K562 (cell line): ENCODE measurements around the gene MEIS2. TPM values are rescaled to one million over a fixed set of nuclear protein-coding genes. Genes with fewer than 3 reads are reported as not detected.

Experiments
- ATAC-seq: fragments of 200-7000 bp; cut with Tn5 transposase; 3 replicates; pipeline ENCODE4 v1.9.1; 2020; ENCODE audit warnings: moderate library complexity
- BruUV-seq: library from RNA; stranded (reverse); fragments of 400-500 nt; replicated peaks from 2 replicates; lab custom pipeline; 2021; lab: Mats Ljungman, UMichigan
- CTCF ChIA-PET: fragments of 300-600 bp; formaldehyde crosslinking; extraction: SDS; loops from one replicate; lab custom pipeline; 2021; ENCODE audit warnings: low intra/inter-chr PET ratio; lab: Yijun Ruan, JAX
- POLR2A ChIA-PET: fragments of 300-600, 350-650 bp; sonication (Branson Sonifier 250); formaldehyde crosslinking; extraction: SDS; loops from one replicate; lab custom pipeline; 2021; ENCODE audit warnings: antibody characterized with exemption, inconsistent platforms; lab: Yijun Ruan, JAX
- DNase-seq, 4 experiments: peaks; one replicate each; pipeline versions ENCODE4 v3.0.0 to v3.0.0-alpha.2; 2011 to 2018; ENCODE audit warnings: low spot score in 3 of 4, mixed read lengths in 3 of 4; ENCODE audit errors: extremely low read depth in 1 of 4
- FAIRE-seq: peaks from 2 replicates; lab custom pipeline; 2011; peaks lifted over from hg19 to GRCh38; lab: Jason Lieb, UNC
- H2AFZ ChIP-seq: 2 replicates; pipeline ENCODE4 v1.6.0; 2011; ENCODE audit warnings: low read depth, low read length, control low read depth, inconsistent platforms
- H3K27ac ChIP-seq: fragments of 200-600 bp; 3 replicates; pipeline ENCODE4 v1.8.0; 2011; ENCODE audit warnings: low read depth, mild to moderate bottlenecking, control low read depth, inconsistent platforms, low read length, moderate library complexity, mixed read lengths; ENCODE audit errors: extremely low read depth
- H3K27me3 ChIP-seq, 2 experiments: fragments of 300-600 bp in 1 of 2; 2 replicates in 1 of 2; 3 replicates in 1 of 2; pipeline versions ENCODE4 v1.6.0 to v1.8.0; 2011; ENCODE audit warnings: inconsistent platforms in 2 of 2, low read length in 2 of 2, mild to moderate bottlenecking in 1 of 2, mixed read lengths in 1 of 2, moderate library complexity in 1 of 2; ENCODE audit not compliant: control insufficient read depth in 2 of 2, insufficient read depth in 2 of 2
- H3K36me3 ChIP-seq: fragments of 300-600 bp; 3 replicates; pipeline ENCODE4 v1.8.0; 2011; ENCODE audit warnings: mild to moderate bottlenecking, low read length, inconsistent platforms; ENCODE audit not compliant: control insufficient read depth, insufficient read depth
- H3K4me1 ChIP-seq, 2 experiments: fragments of 200-600 bp in 1 of 2; replicated peaks in 1 of 2; 2 replicates in 1 of 2; 3 replicates in 1 of 2; pipeline versions ENCODE4 v1.5.1 to v1.8.0; 2011; ENCODE audit warnings: inconsistent platforms in 2 of 2, low read length in 2 of 2, mild to moderate bottlenecking in 1 of 2, mixed read lengths in 1 of 2, moderate library complexity in 1 of 2; ENCODE audit not compliant: control insufficient read depth in 2 of 2, insufficient read depth in 2 of 2
- H3K4me2 ChIP-seq: 2 replicates; pipeline ENCODE4 v1.6.1; 2011; ENCODE audit warnings: low read length, control low read depth, inconsistent platforms, mixed read lengths; ENCODE audit not compliant: insufficient read depth
- H3K4me3 ChIP-seq: fragments of 200-600 bp; sonication (generic), shearing (Covaris generic); 2 replicates; pipeline ENCODE4 v1.5.1; 2016; ENCODE audit warnings: control low read depth, inconsistent platforms
- H3K79me2 ChIP-seq: fragments of 200-600 bp; 3 replicates; pipeline ENCODE4 v1.8.0; 2011; ENCODE audit warnings: low read length, inconsistent platforms; ENCODE audit not compliant: control insufficient read depth, insufficient read depth
- H3K9ac ChIP-seq, 2 experiments: 2 replicates each; pipeline versions ENCODE4 v1.6.0 to v1.6.1; 2011; ENCODE audit warnings: low read depth in 2 of 2, low read length in 2 of 2, control low read depth in 1 of 2, inconsistent platforms in 1 of 2, mild to moderate bottlenecking in 1 of 2, mixed read lengths in 1 of 2; ENCODE audit not compliant: insufficient read depth in 1 of 2
- H3K9me1 ChIP-seq: one replicate; pipeline ENCODE4 v1.6.0; 2011; ENCODE audit warnings: inconsistent platforms, mild to moderate bottlenecking, low read length, moderate library complexity; ENCODE audit not compliant: control insufficient read depth, insufficient read depth
- H3K9me3 ChIP-seq: replicated peaks from 2 replicates; pipeline ENCODE4 v1.5.1; 2011; ENCODE audit warnings: low read depth, low read length, inconsistent platforms; ENCODE audit not compliant: control insufficient read depth, insufficient read depth
- H4K20me1 ChIP-seq: replicated peaks from 2 replicates; pipeline ENCODE4 v1.6.1; 2011; ENCODE audit warnings: low read length, inconsistent platforms, mixed read lengths; ENCODE audit not compliant: control insufficient read depth, insufficient read depth
- MGA ChIP-seq: fragments of 450-650 bp; IDR thresholded peaks from 2 replicates; pipeline ENCODE4 v1.6.1; 2016; ENCODE audit warnings: mild to moderate bottlenecking, moderate library complexity
- RBM22 ChIP-seq: fragments of 200-400 bp; formaldehyde crosslinking; IDR thresholded peaks from 2 replicates; pipeline ENCODE4 v1.6.1; 2018; ENCODE audit warnings: low read length, low read depth; ENCODE audit not compliant: poor library complexity, severe bottlenecking
- XRCC3 ChIP-seq: fragments of 450-650 bp; IDR thresholded peaks from 2 replicates; pipeline ENCODE4 v1.6.1; 2017; ENCODE audit warnings: mild to moderate bottlenecking, moderate library complexity
- ZNF780A ChIP-seq: fragments of 250-450 bp; sonication (Bioruptor Pico); IDR thresholded peaks from 2 replicates; pipeline ENCODE4 v1.5.0; 2021; ENCODE audit warnings: mild to moderate bottlenecking
- WGBS: fragments of 100-300 bp; shearing (Covaris generic); methylation state at CpG from one replicate; pipeline ENCODE4 v1.1.6; 2016; ENCODE audit warnings: low coverage, mixed read lengths; ENCODE audit not compliant: insufficient coverage; ENCODE audit errors: missing lambda C conversion rate; 5-methylcytosine and 5-hydroxymethylcytosine counted together
- in situ Hi-C: fragments of 300-500 bp; cut with MboI; formaldehyde crosslinking; loops from 4 replicates; pipeline ENCODE4 v1.15.0; 2018; ENCODE audit warnings: inconsistent platforms, mixed read lengths
- intact Hi-C: fragments of 100-400 bp; cut with micrococcal nuclease; formaldehyde crosslinking; loops from 2 replicates; pipeline ENCODE4 v1.14.2; 2022
- polyA plus RNA-seq, 8 experiments: library from polyadenylated mRNA; depleted of rRNA in 4 of 8; stranded (reverse) in 5 of 8; unstranded in 3 of 8; fragments of >200 nt; fragmentation: Nextera tagmentation in 2 of 8; fragmentation: Illumina TruSeq in 1 of 8; extraction: Ambion mirVana in 2 of 8; extraction: Trizol in 1 of 8; gene quantifications; 2 replicates each; pipeline versions ENCODE4 v1.2.1 to v1.2.3, GENCODE V29; 2011 to 2014; ENCODE audit warnings: inconsistent platforms in 1 of 8, missing spikeins in 1 of 8
- total RNA-seq, 7 experiments: library from RNA; depleted of rRNA in 6 of 7; stranded (reverse); fragments of >200 nt in 6 of 7; fragmentation: Illumina TruSeq in 2 of 7; extraction: Trizol in 2 of 7; gene quantifications; 2 replicates each; pipeline versions ENCODE4 v1.2.1 to v1.2.3, GENCODE V29; 2011 to 2021; ENCODE audit warnings: low replicate concordance in 1 of 7
- TF ChIP-seq, protein P1 (sequence below): fragments of 250-450 bp; sonication (Bioruptor Pico); IDR thresholded peaks from 2 replicates; pipeline ENCODE4 v1.4.0; 2020; ENCODE audit warnings: mild to moderate bottlenecking, moderate library complexity

MEIS2 gene
- total and polyA plus RNA-seq, 9 of the 15 experiments (the other 6 are each of a cell fraction or from before 2014, with no cell fraction given), result 7.5 to 64.2 (median 22.3) TPM

DNA sequence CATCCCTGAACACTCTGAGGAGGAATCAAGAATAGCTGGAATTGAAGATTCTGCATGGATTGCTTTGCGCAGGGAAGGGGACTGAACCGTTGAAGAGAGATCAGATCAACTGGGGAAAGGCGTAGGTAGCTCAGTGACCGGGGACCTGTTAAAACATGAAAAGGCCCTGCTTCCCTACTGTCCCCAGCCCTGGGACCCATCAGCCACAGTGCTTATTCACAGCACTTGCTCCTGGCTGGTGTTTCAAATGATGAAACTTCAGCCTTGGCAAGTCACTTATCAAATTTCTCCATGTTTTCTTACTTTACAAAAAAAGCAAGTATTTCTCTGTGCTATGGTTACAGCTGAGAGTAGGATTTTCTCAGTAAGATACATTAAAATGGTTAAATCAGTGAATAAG lies 199.3 kb downstream of the MEIS2 start:
- CTCF ChIA-PET, result no interaction called here
- Histone ChIP-seq H3K36me3 (peaks cover 8% of the 10 kb centered on the region; the same call in 1 of the 3 replicates), H3K27ac (no peak overlapping the region), H3K9ac (no peak overlapping the region), H3K27me3 (no peaks in the 10 kb centered on the region), H3K4me1 (peaks cover 9 to 14% of the 10 kb centered on the region in 2 experiments; a peak in 4 of 5 replicates), H3K4me3 (no peak overlapping the region), H3K4me2 (no peak overlapping the region), H4K20me1 (no peaks in the 10 kb centered on the region), H3K79me2 (no peaks in the 10 kb centered on the region), H3K9me1 (no peaks in the 10 kb centered on the region), H2AFZ (no peak overlapping the region), H3K9me3 (no peaks in the 10 kb centered on the region)
- intact Hi-C loops, result no loop called here
- no peak for ATAC-seq
- DNase-seq, result no peak
- in situ Hi-C loops, result no loop called here
- BruUV-seq, result no TSS peak
- no peak for FAIRE-seq
- POLR2A ChIA-PET, result interaction anchor here (0.5 kb wide), 1 partner anchor 234 kb away, joined by 3 read pairs; no protein-coding TSS in a partner anchor
- WGBS, result 88% methylated on average over 4 of the region's 4 CpGs
- TF ChIP-seq RBM22 (no peak), MGA (no peak), XRCC3 (no peak), ZNF780A (CRISPR knock-in tag) (no peak)
- TF ChIP-seq, protein P1, sequence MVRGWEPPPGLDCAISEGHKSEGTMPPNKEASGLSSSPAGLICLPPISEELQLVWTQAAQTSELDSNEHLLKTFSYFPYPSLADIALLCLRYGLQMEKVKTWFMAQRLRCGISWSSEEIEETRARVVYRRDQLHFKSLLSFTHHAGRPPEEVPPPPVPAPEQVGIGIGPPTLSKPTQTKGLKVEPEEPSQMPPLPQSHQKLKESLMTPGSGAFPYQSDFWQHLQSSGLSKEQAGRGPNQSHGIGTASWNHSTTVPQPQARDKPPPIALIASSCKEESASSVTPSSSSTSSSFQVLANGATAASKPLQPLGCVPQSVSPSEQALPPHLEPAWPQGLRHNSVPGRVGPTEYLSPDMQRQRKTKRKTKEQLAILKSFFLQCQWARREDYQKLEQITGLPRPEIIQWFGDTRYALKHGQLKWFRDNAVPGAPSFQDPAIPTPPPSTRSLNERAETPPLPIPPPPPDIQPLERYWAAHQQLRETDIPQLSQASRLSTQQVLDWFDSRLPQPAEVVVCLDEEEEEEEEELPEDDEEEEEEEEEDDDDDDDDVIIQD (CRISPR knock-in tag), result no peak
